Sciatic nerve (tissue), 2 donors: ENCODE measurements around the gene ZNF208. TPM values are rescaled to one million over a fixed set of nuclear protein-coding genes. Genes with fewer than 3 reads are reported as not detected.
A peak's percentile ranks its signal among the peaks of the same experiment; 100 is the strongest.
"Not testable (repeated sequence)": the region's sequence is repeated elsewhere in the genome, so short reads cannot be mapped to it uniquely, and the experiment has no call there.

Source experiments
- ATAC-seq: fragments of 200-7000 bp; cut with Tn5 transposase; one replicate; pipeline ENCODE4 v1.9.1; 2020; ENCODE audit warnings: mild to moderate bottlenecking, moderate library complexity
- DNase-seq: peaks from one replicate; pipeline ENCODE4 v3.0.0-alpha.2; 2020; ENCODE audit warnings: low spot score
- intact Hi-C: fragments of 100-400 bp; cut with DNase I; formaldehyde crosslinking; loops from one replicate; pipeline ENCODE4 v1.14.2; 2022
- total RNA-seq: library from RNA; stranded (reverse); fragmentation: NEBNext Ultra II Directional; extraction: Animal tissue kit (Norgen Biotek cat#: 25700); gene quantifications from one replicate; pipeline ENCODE4 v1.2.1, GENCODE V29; 2021
- donor health status: DM: no; HTN: no; CAD: no.
- donor health status: DM: no; HTN: no; CAD: no.

ZNF208 gene
- total RNA-seq = 11.7 TPM

- intact Hi-C loops, DNase-seq: not testable (repeated sequence)
- peak; percentile 62 for ATAC-seq
Measured at GRCh38 chr19:22010437-22011143, at the start of gene ZNF208. Gene ZNF208, minus strand, starts transcription at chr19:22010943. Its CDS starts 149 bp downstream, at chr19:22010794.

DNA sequence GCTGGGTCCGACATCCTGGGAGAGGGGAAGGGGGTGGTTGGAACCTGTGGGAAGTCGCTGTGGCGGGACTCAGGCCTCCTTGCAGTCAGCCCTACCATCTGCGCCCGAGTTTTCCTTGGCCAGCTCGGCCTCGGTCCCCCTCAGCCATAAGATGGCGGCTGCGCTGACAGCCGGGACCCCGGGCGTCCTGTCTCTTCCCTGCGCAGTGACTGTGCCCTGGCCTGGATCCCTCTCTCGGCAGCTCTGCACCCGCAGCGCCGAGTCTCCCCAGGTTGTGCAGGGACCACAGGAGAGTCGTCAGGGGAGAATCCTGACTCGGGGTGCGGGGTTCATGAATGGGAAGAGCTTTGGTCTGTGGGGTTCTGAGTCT, 41.9 kb upstream of the ZNF208 start:
- intact Hi-C loops = no loop called here
- peak; percentile 59 for ATAC-seq

GRCh38 chr19:22041151-22041550, 30.4 kb upstream of the ZNF208 start:
- DNase-seq, ATAC-seq, intact Hi-C loops: not testable (repeated sequence)

More for the DNA sequence above, 41.9 kb upstream of the ZNF208 start:
- peak; percentile 57 for DNase-seq

DNA sequence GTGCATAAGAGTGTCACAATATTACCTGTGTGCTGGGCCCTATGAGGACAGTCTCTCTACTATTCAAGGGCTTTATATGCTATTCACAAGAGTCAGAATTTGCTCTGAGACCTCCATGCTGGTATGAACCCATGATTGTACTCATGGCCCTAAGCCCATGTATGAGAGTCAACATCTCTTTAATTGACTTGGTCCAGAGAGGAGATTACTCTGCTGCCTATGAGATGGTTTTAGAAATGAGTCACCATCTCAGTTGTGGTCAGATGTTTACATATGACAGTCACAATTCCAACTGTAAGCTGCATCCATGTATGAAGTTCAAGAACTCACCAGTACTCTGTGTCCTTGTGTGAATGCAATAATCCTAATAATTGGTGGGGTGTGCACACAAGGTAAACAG, 19.9 kb upstream of the ZNF208 start:
- no peak for ATAC-seq

GRCh38 chr19:22026687-22027086, 15.9 kb upstream of the ZNF208 start:
- DNase-seq (no peak), ATAC-seq (no peak)
- intact Hi-C loops = no loop called here

More for the DNA sequence above, 19.9 kb upstream of the ZNF208 start:
- DNase-seq = no peak
- intact Hi-C loops = no loop called here

GRCh38 chr19:22025539-22025938, 14.8 kb upstream of the ZNF208 start:
- intact Hi-C loops, DNase-seq, ATAC-seq: not testable (repeated sequence)

- intact Hi-C loops = no loop called here
- DNase-seq (no peak), ATAC-seq (no peak)
Measured at GRCh38 chr19:21970466-21970865, 40.3 kb downstream of the ZNF208 start.

DNA sequence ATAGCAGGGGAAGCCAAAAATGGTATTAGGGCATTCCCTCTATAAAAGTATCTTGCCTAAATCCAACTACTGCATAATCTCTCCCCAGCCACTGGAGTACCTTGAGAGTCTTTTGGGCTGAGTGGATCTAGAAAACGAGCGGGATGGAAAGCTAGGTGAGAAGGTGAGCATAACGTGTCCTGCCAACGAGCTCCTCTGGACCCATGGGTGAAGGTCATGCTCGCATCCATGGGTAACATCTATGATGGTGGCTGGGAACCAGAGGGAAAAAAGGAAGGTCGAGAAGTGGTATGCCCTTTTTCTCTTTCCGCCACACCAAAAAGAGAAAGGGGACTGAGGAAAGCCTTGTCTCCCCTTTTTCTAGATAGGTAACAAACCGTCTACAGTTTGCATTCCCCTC, 63.0 kb downstream of the ZNF208 start:
- intact Hi-C loops = no loop called here
- ATAC-seq = no peak

GRCh38 chr19:21940684-21941083, 70.1 kb downstream of the ZNF208 start:
- ATAC-seq (no peak), DNase-seq (no peak)
- intact Hi-C loops = no loop called here

More for the DNA sequence above, 63.0 kb downstream of the ZNF208 start:
- DNase-seq = no peak

DNA sequence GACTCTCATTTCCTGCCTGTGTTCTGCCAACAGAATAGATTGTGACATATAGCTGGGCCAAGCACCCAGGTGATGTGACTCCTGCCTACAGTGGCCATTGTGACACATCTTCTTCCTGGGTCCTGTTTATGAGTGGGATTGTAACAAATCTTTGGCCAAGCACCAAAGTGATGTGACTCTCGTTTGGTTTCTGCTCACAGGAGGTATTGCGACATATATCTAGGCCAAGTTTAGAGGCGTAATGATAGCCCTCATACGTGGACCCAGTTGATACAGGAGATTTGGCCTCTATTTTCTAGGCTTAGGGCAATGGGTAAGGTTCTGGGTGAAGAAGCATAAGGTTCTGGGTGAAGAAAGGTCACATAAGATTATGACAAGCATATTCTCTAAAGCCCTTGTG, 76.2 kb downstream of the ZNF208 start:
- ATAC-seq = no peak
- DNase-seq = no peak
- intact Hi-C loops = no loop called here

GRCh38 chr19:21934131-21934530, 76.6 kb downstream of the ZNF208 start:
- DNase-seq = no peak
- intact Hi-C loops = no loop called here
- ATAC-seq = no peak

DNA sequence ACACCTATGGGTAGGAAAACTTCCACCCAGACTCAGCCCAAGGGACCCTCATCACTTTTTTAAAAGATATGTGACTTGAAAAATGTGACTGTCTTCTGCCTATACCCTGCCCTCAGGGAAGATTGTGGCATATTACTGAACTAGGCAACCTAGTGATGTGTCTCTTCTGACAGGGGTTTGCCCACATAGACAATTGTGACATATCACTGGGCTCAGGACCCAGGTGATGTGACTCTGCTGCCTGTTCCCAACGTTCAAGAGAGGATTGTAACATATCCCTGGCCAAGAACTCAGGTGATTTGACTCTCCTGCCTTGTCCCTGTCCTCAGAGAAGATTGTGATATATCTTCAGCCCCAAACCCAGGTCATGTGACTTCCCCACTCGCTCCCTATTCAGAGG, 88.5 kb downstream of the ZNF208 start:
- ATAC-seq = no peak
- no peak for DNase-seq
- intact Hi-C loops = no loop called here

DNA sequence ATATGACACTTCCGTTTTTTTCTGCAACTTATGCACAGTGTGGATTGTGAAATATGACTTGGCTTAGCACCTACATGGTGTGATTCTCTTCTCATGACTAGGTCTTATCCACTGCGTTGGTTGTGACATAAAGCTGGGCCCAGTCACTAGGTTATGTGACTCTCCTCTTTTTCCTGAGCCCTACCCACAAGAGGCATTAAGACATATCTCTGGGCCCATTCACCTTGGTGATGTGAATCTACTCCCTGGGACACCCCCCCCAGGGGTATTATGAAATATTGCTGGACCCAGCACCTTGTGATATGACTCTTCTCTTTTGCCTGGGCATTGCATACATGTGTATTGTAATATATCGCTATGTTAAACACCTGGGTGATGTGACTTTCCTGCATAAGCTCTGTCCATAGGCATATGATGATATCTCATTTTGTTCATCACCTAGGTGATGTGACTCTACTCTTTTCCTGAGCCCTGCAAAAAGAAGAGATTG, 89.0 kb downstream of the ZNF208 start:
- intact Hi-C loops = no loop called here
- ATAC-seq = no peak
- DNase-seq = no peak

DNA sequence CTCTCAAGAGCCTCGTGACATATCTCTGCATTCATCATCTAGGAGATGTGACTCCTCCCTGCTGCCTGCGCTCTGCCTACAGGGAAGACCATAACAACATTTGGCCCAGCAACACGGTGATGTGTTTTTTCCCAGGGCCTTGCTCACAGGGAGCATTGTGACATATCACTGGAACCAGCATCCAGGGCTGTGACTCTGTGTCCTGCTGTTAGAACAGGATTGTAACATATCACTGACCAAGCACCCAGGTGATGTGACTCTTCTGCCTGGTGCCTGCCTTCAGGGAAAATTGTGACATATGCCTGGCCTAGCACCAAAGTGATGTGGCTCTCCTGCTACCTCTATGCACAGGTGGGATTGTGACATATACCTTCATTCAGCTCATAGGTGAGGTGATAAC, 95.3 kb downstream of the ZNF208 start:
- no peak for ATAC-seq

GRCh38 chr19:21912654-21913053, 98.1 kb downstream of the ZNF208 start:
- no peak for ATAC-seq
- DNase-seq = no peak
- intact Hi-C loops = no loop called here

More for the DNA sequence above, 95.3 kb downstream of the ZNF208 start:
- intact Hi-C loops = no loop called here
- DNase-seq = no peak

DNA sequence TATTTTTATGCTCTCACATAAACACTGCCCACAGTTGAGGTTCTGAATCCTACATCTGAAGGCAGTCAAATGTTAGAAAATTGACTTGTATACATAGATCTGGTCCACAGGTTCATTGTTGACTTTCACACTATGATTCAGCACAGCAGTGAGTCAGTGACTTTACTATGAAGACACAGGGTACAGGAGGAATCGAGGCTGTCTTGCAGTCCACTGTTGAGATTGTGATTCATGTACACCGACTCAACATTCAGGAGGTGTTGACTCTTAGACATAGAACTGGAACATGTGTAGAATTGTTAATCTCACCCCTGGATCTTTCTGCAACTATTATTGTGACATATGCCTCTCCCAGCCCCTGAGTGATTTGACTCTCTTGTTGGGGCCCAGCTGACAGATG, 100.4 kb downstream of the ZNF208 start:
- no peak for ATAC-seq
- DNase-seq = no peak
- intact Hi-C loops = no loop called here

DNA sequence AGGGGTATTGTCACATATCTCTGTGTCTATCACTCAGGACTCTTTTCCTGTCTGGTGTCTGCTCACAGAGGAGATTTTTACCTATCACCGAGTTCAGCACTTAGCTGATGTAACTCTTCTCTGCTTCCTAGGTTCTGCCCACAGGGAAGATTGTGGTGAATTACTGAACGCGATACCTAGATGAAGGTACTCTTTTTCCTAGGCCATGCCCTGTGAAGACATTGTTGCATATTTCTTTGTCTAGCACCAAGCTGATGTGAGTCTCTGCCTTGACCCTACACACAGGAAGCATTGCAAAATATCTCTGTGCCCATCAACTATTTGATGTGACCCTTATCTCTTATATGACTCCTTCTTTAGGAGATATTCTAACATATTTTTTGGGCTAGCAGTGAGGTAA, 102.7 kb downstream of the ZNF208 start:
- intact Hi-C loops = no loop called here
- ATAC-seq = no peak
- DNase-seq = no peak

GRCh38 chr19:21907516-21907915, 103.2 kb downstream of the ZNF208 start:
- intact Hi-C loops = no loop called here
- ATAC-seq (no peak), DNase-seq (no peak)

GRCh38 chr19:21902571-21902970, 108.2 kb downstream of the ZNF208 start:
- intact Hi-C loops = no loop called here
- DNase-seq = no peak
- ATAC-seq = no peak

- DNase-seq (no peak), ATAC-seq (no peak)
Measured at GRCh38 chr19:21901861-21902260, 108.9 kb downstream of the ZNF208 start.

GRCh38 chr19:21900401-21900800, 110.3 kb downstream of the ZNF208 start:
- DNase-seq = no peak
- intact Hi-C loops = no loop called here
- ATAC-seq = no peak

More at GRCh38 chr19:21901861-21902260, 108.9 kb downstream of the ZNF208 start:
- intact Hi-C loops = no loop called here
